Adipocyte (in vitro differentiated cells): ENCODE data around the gene ADO.

ENCODE experiments used
- DNase-seq: peaks from one replicate; pipeline ENCODE4 v3.0.0-alpha.2; 2015; ENCODE audit warnings: low read depth
- H3K27me3 ChIP-seq: replicated peaks from 2 replicates; pipeline ENCODE4 v1.7.0; 2013; ENCODE audit warnings: mild to moderate bottlenecking, low read length, moderate library complexity; ENCODE audit not compliant: control insufficient read depth, insufficient read depth
- H3K36me3 ChIP-seq: 2 replicates; pipeline ENCODE4 v1.7.0; 2013; ENCODE audit warnings: low read length, mild to moderate bottlenecking, moderate library complexity; ENCODE audit not compliant: control insufficient read depth, insufficient read depth, severe bottlenecking
- H3K4me1 ChIP-seq: 2 replicates; pipeline ENCODE4 v1.7.0; 2013; ENCODE audit warnings: mild to moderate bottlenecking, low read length, moderate library complexity; ENCODE audit not compliant: control insufficient read depth, insufficient read depth
- H3K4me3 ChIP-seq: 2 replicates; pipeline ENCODE4 v1.7.0; 2013; ENCODE audit warnings: mild to moderate bottlenecking, low read length, moderate library complexity
- H3K9ac ChIP-seq: 2 replicates; pipeline ENCODE4 v1.7.0; 2013; ENCODE audit warnings: mild to moderate bottlenecking, low read length, moderate library complexity
- H3K9me3 ChIP-seq: 2 replicates; pipeline ENCODE4 v1.7.0; 2013; ENCODE audit warnings: mild to moderate bottlenecking, low read length, moderate library complexity; ENCODE audit not compliant: control insufficient read depth

The ADO gene

GRCh38 chr10:62820586-62820985 lies 16.1 kb downstream of the ADO start:
- H3K27me3 ChIP-seq = no peaks in the 10 kb centered on the region

DNA sequence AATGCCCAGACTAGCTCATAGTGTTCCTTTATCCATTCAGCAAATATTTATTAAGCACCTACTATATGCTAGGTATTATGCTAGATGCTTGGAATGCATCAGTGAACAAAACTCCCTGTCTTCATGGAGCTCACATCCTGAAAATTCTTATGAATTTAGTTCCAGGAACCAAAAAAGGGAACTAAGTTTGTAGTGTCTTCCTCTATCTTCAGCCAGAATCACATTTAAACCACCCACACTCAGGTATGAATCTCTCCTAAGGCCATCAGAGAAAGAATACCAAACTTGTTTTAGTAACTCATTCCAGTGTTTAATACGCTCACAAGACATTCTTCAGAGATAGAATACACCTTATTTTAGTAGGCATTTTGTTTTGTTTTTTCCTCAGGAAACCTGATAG lies 21.8 kb downstream of the ADO start:
- Histone ChIP-seq H3K9me3 (no peaks in the 10 kb centered on the region), H3K36me3 (no peaks in the 10 kb centered on the region), H3K4me3 (no peak overlapping the region), H3K4me1 (no peaks in the 10 kb centered on the region), H3K9ac (no peak overlapping the region), H3K27me3 (no peaks in the 10 kb centered on the region)
- DNase-seq = no peak

More at GRCh38 chr10:62820586-62820985, 16.1 kb downstream of the ADO start:
- no peaks in the 10 kb centered on the region for H3K9me3 ChIP-seq
- H3K4me3 ChIP-seq = no peak overlapping the region
- H3K36me3 ChIP-seq = no peaks in the 10 kb centered on the region
- no peak for DNase-seq
- no peak overlapping the region for H3K9ac ChIP-seq
- peaks cover 16% of the 10 kb centered on the region for H3K4me1 ChIP-seq

- Histone ChIP-seq H3K9me3 (no peaks in the 10 kb centered on the region), H3K4me3 (no peak overlapping the region), H3K4me1 (no peaks in the 10 kb centered on the region), H3K9ac (no peak overlapping the region), H3K27me3 (no peaks in the 10 kb centered on the region), H3K36me3 (no peaks in the 10 kb centered on the region)
- no peak for DNase-seq
Observed at GRCh38 chr10:62829622-62830021, 25.1 kb downstream of the ADO start.

- no peaks in the 10 kb centered on the region for H3K27me3 ChIP-seq
- H3K4me3 ChIP-seq = no peak overlapping the region
- H3K9me3 ChIP-seq = no peaks in the 10 kb centered on the region
- H3K9ac ChIP-seq = no peak overlapping the region
- no peaks in the 10 kb centered on the region for H3K36me3 ChIP-seq
- H3K4me1 ChIP-seq = no peaks in the 10 kb centered on the region
- peak; percentile 30 for DNase-seq
Observed at GRCh38 chr10:62830679-62831078, 26.2 kb downstream of the ADO start.

GRCh38 chr10:62831346-62831745 lies 26.8 kb downstream of the ADO start:
- no peak overlapping the region for H3K4me3 ChIP-seq
- peak; percentile 32 for DNase-seq
- H3K36me3 ChIP-seq = no peaks in the 10 kb centered on the region
- no peaks in the 10 kb centered on the region for H3K9me3 ChIP-seq
- H3K27me3 ChIP-seq = no peaks in the 10 kb centered on the region
- no peaks in the 10 kb centered on the region for H3K4me1 ChIP-seq
- no peak overlapping the region for H3K9ac ChIP-seq

- H3K4me1 ChIP-seq = no peaks in the 10 kb centered on the region
- no peak for DNase-seq
- no peak overlapping the region for H3K9ac ChIP-seq
- no peaks in the 10 kb centered on the region for H3K36me3 ChIP-seq
- H3K9me3 ChIP-seq = no peaks in the 10 kb centered on the region
- no peaks in the 10 kb centered on the region for H3K27me3 ChIP-seq
- no peak overlapping the region for H3K4me3 ChIP-seq
Observed at GRCh38 chr10:62839590-62839989, 35.1 kb downstream of the ADO start.

DNA sequence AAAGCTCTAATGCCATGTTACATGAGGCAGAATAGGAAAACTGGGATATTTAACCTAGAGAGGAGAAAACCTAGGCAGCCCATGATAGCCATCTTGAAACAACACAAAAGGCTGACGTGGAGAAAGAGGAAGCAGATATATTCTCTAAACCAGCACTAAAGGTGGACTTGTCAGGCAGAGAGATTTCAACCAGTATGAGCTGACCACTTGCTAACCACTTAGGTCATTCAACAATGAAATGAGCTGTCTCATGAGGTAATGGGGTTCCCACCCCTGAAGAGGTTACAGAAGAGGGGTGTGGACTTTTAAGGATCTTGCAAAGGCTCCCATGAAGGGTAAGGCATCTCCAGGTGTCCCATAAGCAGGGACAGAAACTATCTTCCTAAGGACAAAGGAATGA lies 38.5 kb downstream of the ADO start:
- Histone ChIP-seq H3K36me3 (no peaks in the 10 kb centered on the region), H3K4me1 (no peaks in the 10 kb centered on the region), H3K4me3 (no peak overlapping the region), H3K9me3 (peaks cover 11% of the 10 kb centered on the region), H3K27me3 (no peaks in the 10 kb centered on the region), H3K9ac (no peak overlapping the region)
- DNase-seq = no peak

DNA sequence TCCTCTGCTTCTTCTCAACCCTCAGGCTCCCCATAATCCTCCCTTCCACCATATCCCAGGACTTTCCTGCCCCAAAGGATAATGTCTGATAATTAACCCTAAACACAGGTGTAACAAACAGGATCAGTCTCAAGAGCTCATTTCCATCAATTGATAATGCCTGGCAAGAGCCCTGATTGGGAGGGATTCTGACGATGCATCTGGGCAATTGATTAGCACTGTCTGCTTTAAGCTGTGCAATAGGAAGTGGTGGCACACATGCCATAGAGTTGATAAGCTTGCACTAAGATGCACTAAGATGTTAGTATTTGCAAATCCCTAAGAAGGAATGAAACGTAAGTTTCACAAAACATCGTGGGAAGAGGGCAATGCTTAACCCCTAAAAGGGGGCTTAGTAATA lies 39.1 kb downstream of the ADO start:
- no peaks in the 10 kb centered on the region for H3K36me3 ChIP-seq
- H3K9ac ChIP-seq = no peak overlapping the region
- H3K9me3 ChIP-seq = peaks cover 15% of the 10 kb centered on the region
- no peaks in the 10 kb centered on the region for H3K27me3 ChIP-seq
- no peak overlapping the region for H3K4me3 ChIP-seq
- no peaks in the 10 kb centered on the region for H3K4me1 ChIP-seq
- DNase-seq = no peak

DNA sequence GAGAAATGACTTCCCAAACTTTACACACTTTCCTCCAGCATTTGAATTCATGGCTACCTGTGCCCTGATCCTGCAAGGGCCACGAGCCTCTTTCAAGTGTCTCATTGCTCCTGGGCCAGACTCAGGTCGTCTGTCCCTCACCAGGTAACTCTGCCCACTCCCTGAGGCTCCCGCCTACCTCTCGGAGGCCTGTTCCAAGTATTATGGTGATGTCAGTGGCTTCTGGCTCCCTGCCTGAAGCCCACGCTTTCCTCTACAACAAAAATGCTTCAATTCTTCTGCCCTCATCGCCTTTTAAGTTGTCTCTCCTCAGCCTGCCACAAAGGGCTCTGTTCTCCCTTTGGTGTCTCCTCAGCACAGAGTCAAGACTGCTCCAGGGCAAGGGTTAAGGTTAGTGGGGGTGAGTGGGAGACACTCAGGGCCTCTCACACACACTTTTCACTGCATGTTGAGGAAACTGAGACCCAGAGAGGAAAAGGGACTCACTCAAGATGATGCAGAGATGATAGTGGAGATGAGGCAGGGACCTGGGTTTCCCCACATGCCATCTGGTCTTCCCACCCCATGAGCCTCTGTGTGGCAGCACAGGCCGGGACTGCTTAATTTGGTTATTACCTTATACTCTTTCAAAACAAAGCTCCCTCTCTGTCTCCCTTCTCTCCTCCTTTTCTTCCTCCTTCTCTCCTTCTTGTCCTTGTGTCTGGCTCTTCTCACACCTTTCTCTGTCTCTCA lies 39.9 kb downstream of the ADO start:
- peaks cover 15% of the 10 kb centered on the region for H3K9me3 ChIP-seq
- DNase-seq = no peak

DNA sequence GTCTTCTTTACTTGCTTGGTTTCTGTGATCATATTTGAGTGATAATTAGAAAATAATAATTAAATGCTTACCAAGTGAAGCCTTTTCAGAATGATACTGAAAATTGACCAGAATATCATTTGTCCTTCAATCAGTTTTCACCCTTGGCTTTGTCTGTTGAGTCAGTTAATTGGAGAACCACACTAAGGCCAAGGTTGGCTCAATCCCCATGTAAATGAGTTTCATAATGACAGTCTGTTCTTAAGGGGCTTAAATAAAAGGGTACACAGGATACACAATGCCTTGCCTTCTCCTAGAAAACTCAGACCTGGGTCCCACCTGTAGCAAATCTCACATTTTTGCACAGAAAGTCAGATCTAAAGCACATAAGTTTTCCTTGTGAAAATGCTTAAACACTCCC lies 42.9 kb downstream of the ADO start:
- Histone ChIP-seq H3K36me3 (no peaks in the 10 kb centered on the region), H3K4me3 (no peak overlapping the region), H3K27me3 (no peaks in the 10 kb centered on the region), H3K9ac (no peak overlapping the region), H3K4me1 (no peaks in the 10 kb centered on the region), H3K9me3 (peaks cover 15% of the 10 kb centered on the region)
- DNase-seq = no peak

More for the DNA sequence above, 39.9 kb downstream of the ADO start:
- Histone ChIP-seq H3K4me1 (no peaks in the 10 kb centered on the region), H3K27me3 (no peaks in the 10 kb centered on the region), H3K36me3 (no peaks in the 10 kb centered on the region), H3K4me3 (no peak overlapping the region), H3K9ac (no peak overlapping the region)

- Histone ChIP-seq H3K27me3 (no peaks in the 10 kb centered on the region), H3K9ac (no peak overlapping the region), H3K36me3 (no peaks in the 10 kb centered on the region), H3K4me1 (no peaks in the 10 kb centered on the region), H3K9me3 (peaks cover 15% of the 10 kb centered on the region), H3K4me3 (no peak overlapping the region)
- no peak for DNase-seq
Observed at GRCh38 chr10:62850646-62851045, 46.1 kb downstream of the ADO start.

- no peaks in the 10 kb centered on the region for H3K27me3 ChIP-seq
- no peaks in the 10 kb centered on the region for H3K36me3 ChIP-seq
- no peaks in the 10 kb centered on the region for H3K4me1 ChIP-seq
- peaks cover 15% of the 10 kb centered on the region for H3K9me3 ChIP-seq
- no peak overlapping the region for H3K9ac ChIP-seq
- H3K4me3 ChIP-seq = no peak overlapping the region
- no peak for DNase-seq
Observed at GRCh38 chr10:62851442-62851841, 46.9 kb downstream of the ADO start.
